MCF 10A (cell line): ENCODE results near the gene PNPLA2. TPM values are rescaled to one million over a fixed set of nuclear protein-coding genes. Genes with fewer than 3 reads are reported as not detected.

Experiments used
- BruUV-seq: library from RNA; stranded (reverse); fragments of 400-500 nt; replicated peaks from 2 replicates; lab custom pipeline; 2021; lab: Mats Ljungman, UMichigan
- CTCF ChIA-PET: fragments of 300-600 bp; sonication (Branson Sonifier 250); formaldehyde crosslinking; extraction: SDS; loops from one replicate; lab custom pipeline; 2021; ENCODE audit warnings: antibody characterized with exemption, inconsistent platforms; lab: Yijun Ruan, JAX
- POLR2A ChIA-PET: fragments of 300-600, 350-650 bp; sonication (Branson Sonifier 250); formaldehyde crosslinking; extraction: SDS; loops from one replicate; lab custom pipeline; 2020; ENCODE audit warnings: antibody characterized with exemption, inconsistent platforms; lab: Yijun Ruan, JAX
- DNase-seq: peaks from one replicate; pipeline ENCODE4 v3.0.0-alpha.2; 2018; ENCODE audit not compliant: unreplicated experiment
- H3K27ac Mint-ChIP-seq: one replicate; pipeline ENCODE4 v1.8.0; 2022; ENCODE audit warnings: mild to moderate bottlenecking, low read depth, mixed read lengths; ENCODE audit not compliant: unreplicated experiment
- H3K27me3 Mint-ChIP-seq: one replicate; pipeline ENCODE4 v1.8.0; 2022; ENCODE audit warnings: mixed read lengths; ENCODE audit not compliant: insufficient read depth, unreplicated experiment
- H3K36me3 Mint-ChIP-seq: one replicate; pipeline ENCODE4 v1.8.0; 2022; ENCODE audit warnings: mild to moderate bottlenecking, moderate library complexity, mixed read lengths; ENCODE audit not compliant: insufficient read depth, unreplicated experiment
- H3K4me1 Mint-ChIP-seq: one replicate; pipeline ENCODE4 v1.8.0; 2022; ENCODE audit warnings: mixed read lengths; ENCODE audit not compliant: insufficient read depth, unreplicated experiment
- H3K4me3 Mint-ChIP-seq: one replicate; pipeline ENCODE4 v1.8.0; 2022; ENCODE audit warnings: mild to moderate bottlenecking, moderate library complexity, mixed read lengths; ENCODE audit not compliant: unreplicated experiment
- H3K9me3 Mint-ChIP-seq: one replicate; pipeline ENCODE4 v1.8.0; 2022; ENCODE audit warnings: mixed read lengths; ENCODE audit not compliant: unreplicated experiment
- intact Hi-C: fragments of 100-400 bp; cut with micrococcal nuclease; formaldehyde crosslinking; loops from 2 replicates; pipeline ENCODE4 v1.14.1; 2022
- total RNA-seq: library from RNA; stranded (reverse); gene quantifications from 2 replicates; pipeline ENCODE4 v1.2.3, GENCODE V29; 2022
- TF ChIP-seq, protein P1 (sequence below): fragments of 200-600 bp; IDR thresholded peaks from one replicate; pipeline ENCODE4 v1.8.0; 2022; ENCODE audit warnings: antibody characterized with exemption, mild to moderate bottlenecking; ENCODE audit not compliant: unreplicated experiment

The PNPLA2 gene
- total RNA-seq, 1 experiment from 2014 or later = 112 TPM

DNA sequence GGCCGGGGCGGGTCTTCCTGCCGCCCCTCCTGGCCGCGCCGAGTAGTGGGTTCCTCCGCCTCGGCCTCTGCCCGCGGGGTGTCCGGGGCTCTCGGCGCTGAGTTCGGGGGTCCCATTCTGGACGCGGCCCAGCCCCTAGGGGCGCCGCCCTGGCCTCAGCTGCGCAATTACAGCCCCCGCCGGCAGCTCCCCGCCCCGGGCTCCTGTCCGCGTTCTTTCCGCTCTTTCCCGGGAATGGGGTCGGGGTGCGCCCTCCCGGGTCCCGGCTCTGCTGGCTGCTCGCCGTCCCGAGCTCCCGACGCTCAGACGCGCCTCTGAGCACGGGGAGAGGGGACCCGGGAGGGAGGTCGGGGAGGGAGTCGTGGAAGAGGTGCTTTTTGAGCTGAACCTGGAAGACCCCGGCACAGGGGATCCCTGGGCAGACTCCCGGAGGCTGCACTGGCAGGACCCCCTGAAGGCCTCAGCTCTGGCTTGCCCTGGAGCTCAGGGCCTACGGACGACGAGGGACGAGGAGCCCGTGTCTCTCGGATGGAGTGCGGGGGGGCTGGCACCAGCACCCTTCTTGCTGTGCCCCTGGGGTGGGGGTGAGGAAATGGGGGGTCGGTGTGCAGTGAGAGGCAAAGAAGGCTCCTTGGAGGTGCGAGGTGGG is 24.5 kb downstream of the PNPLA2 start:
- Mint-ChIP-seq H3K27me3 (no peaks in the 10 kb centered on the region), H3K4me3 (peak overlapping the region; percentile 87), H3K36me3 (peaks cover 54% of the 10 kb centered on the region), H3K27ac (peak overlapping the region; percentile 90), H3K4me1 (peaks cover 31% of the 10 kb centered on the region), H3K9me3 (no peaks in the 10 kb centered on the region)
- BruUV-seq = no TSS peak
- TF ChIP-seq, protein P1, sequence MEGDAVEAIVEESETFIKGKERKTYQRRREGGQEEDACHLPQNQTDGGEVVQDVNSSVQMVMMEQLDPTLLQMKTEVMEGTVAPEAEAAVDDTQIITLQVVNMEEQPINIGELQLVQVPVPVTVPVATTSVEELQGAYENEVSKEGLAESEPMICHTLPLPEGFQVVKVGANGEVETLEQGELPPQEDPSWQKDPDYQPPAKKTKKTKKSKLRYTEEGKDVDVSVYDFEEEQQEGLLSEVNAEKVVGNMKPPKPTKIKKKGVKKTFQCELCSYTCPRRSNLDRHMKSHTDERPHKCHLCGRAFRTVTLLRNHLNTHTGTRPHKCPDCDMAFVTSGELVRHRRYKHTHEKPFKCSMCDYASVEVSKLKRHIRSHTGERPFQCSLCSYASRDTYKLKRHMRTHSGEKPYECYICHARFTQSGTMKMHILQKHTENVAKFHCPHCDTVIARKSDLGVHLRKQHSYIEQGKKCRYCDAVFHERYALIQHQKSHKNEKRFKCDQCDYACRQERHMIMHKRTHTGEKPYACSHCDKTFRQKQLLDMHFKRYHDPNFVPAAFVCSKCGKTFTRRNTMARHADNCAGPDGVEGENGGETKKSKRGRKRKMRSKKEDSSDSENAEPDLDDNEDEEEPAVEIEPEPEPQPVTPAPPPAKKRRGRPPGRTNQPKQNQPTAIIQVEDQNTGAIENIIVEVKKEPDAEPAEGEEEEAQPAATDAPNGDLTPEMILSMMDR = no peak
- POLR2A ChIA-PET = interaction anchor here (0.6 to 7.2 kb wide), 15 partner anchors 9 to 996 kb away, joined by 3 to 141 read pairs (median 5); partner anchors contain the start of genes CD151, CHID1, PNPLA2 and RPLP2
- DNase-seq = peak; percentile 30
- intact Hi-C loops = loop anchor here (5.0 kb wide), 1 partner anchor 36 kb away; the partner anchor contains the start of genes PIDD1 and RPLP2
- CTCF ChIA-PET = interaction anchor here (0.6 kb wide), 1 partner anchor 37 kb away, joined by 4 read pairs; no protein-coding TSS in a partner anchor

DNA sequence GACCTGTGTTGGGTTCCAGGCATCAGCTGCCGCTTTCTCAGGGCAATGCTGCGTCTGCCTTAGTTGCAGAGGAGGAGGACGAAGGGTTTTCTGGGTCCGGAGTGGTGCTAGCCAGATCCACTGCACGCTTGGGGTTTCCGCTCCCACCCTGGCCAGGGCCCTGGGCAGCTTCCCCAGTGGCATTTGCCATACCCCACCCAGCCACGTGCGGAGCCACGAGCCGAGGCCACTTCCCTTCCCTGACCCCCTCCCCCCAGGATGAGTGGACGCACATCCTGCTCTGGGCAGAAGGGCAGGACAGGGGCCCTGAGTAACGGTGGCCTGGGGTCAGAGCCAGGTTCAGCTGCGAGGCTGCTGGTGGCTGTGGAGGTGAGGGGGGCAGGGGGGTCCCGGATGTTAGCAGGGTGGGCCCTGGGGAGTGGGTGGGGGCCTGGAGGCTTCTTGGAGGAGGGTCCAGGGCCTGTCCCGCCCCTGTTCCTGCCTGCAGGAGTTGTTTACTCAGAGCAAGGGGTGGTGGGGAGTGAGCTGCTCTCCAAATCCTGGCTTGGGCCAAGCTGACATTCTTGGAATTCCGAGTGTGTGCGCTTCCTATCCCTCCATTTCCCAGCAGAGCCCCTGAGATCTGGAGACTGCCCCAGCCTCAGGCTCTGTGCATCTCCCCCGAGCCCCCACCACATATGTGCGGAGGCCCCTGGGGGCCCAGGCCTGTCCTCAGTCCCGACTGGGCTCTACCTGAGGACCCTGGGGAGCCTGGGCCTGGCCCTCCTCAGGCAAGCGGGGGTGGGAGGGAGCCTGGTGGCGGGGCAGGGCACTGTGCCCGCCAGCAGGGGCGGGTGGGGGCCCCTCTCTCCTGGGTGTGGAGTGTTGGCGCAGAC is 25.3 kb downstream of the PNPLA2 start:
- ChIA-PET POLR2A (interaction anchor here (0.5 to 7.2 kb wide), 18 partner anchors 10 to 465 kb away, joined by 3 to 141 read pairs (median 5); partner anchors contain the start of genes CD151, CHID1, PIDD1 and PNPLA2), CTCF (interaction anchor here (0.6 kb wide), 2 partner anchors 10 to 339 kb away, joined by 3 to 4 read pairs; no protein-coding TSS in a partner anchor)
- Mint-ChIP-seq H3K4me1 (peaks cover 25% of the 10 kb centered on the region), H3K36me3 (peaks cover 49% of the 10 kb centered on the region), H3K27ac (peak overlapping the region; percentile 90), H3K4me3 (peak overlapping the region; percentile 87), H3K9me3 (no peaks in the 10 kb centered on the region), H3K27me3 (no peaks in the 10 kb centered on the region)
- intact Hi-C loops = loop anchor here (2.0 to 5.0 kb wide), 2 partner anchors 37 to 207 kb away; partner anchors contain the start of genes PIDD1 and RPLP2
- TF ChIP-seq, protein P1 = no peak
- peak; percentile 92 for DNase-seq
- no TSS peak for BruUV-seq

DNA sequence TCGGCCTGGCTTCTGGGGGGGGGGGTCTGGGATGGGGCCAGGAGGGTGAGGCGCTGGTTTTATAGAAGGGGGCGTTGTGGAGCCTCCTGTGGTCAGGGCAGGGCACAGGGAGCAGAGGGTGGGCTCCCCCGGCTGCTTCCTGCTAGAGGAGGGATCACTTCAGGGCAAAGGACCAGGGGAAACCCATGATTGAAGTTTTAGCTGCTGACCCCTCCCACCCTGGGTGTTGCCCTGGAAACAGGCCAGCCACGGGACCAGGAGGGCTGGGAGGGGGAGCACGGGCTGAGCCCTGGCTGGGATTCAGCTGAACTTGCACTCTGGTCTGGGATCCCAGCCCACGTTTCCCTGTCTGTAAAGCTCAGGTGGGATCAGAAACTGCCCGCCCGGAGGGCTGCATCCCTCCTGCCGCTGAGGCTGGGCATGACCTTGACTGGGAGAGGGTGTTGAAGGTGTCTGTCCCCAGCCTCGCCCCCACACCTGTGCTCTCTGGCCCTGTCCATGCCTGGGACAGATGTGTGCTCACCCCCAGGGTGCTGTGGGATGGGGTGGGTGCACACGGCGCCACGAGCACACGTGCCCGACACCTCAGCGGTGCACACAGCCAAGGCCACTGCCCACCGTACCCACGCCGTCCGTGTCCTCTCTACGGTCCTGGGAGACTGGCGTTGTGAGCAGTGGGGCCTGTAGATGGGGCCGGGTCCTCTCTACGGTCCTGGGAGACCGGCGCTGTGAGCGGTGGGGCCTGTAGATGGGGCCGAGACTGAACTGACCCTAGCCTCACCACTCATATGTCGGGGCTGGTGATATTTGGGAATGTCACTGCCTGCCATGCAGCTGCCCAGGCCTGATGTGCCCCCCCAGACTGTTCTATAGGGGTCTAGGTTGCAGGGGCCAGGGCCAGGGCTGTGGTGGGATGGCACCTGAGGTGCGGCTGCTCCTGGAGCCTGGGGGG is 26.3 kb downstream of the PNPLA2 start:
- no peaks in the 10 kb centered on the region for H3K27me3 Mint-ChIP-seq
- H3K9me3 Mint-ChIP-seq = no peaks in the 10 kb centered on the region
- BruUV-seq = no TSS peak
- ChIA-PET POLR2A (interaction anchor here (0.6 to 7.2 kb wide), 13 partner anchors 11 to 464 kb away, joined by 3 to 141 read pairs (median 6); partner anchors contain the start of genes CD151, CHID1, PIDD1 and PNPLA2), CTCF (interaction anchor here (0.8 kb wide), 1 partner anchor 10 kb away, joined by 3 read pairs; no protein-coding TSS in a partner anchor)
- intact Hi-C loops = loop anchor here (2.0 to 5.0 kb wide), 2 partner anchors 38 to 206 kb away; partner anchors contain the start of genes PIDD1 and RPLP2
- H3K36me3 Mint-ChIP-seq = peaks cover 43% of the 10 kb centered on the region
- H3K4me1 Mint-ChIP-seq = peaks cover 24% of the 10 kb centered on the region
- peak; percentile 93 for DNase-seq
- TF ChIP-seq, protein P1 = peak; percentile 13
- H3K4me3 Mint-ChIP-seq = peak overlapping the region; percentile 87
- H3K27ac Mint-ChIP-seq = peak overlapping the region; percentile 90
